ENCODE measurements around the gene GINS1.

GINS1 gene

GRCh38 chr20:25407311-25408169 is at the start of gene GINS1:
Gene GINS1, plus strand, starts transcription at chr20:25407673. Its CDS starts 148 bp downstream, at chr20:25407821.
- peak; percentile 94 for DNase-seq

- no peak for DNase-seq
These were observed 46.7 kb upstream of the GINS1 start for GRCh38 chr20:25360631-25361286.

GRCh38 chr20:25361287-25361683 is 46.2 kb upstream of the GINS1 start:
- no peak for DNase-seq

GRCh38 chr20:25364180-25364788 is 43.2 kb upstream of the GINS1 start:
- no peak for DNase-seq

GRCh38 chr20:25364879-25365699 is 42.4 kb upstream of the GINS1 start:
- no peak for DNase-seq

- DNase-seq, result no peak
These were observed 38.9 kb upstream of the GINS1 start for GRCh38 chr20:25368526-25368925.

GRCh38 chr20:25368976-25369375 is 38.5 kb upstream of the GINS1 start:
- DNase-seq, result no peak

- DNase-seq, result no peak
These were observed 37.9 kb upstream of the GINS1 start for GRCh38 chr20:25369529-25369928.

GRCh38 chr20:25369971-25370370 is 37.5 kb upstream of the GINS1 start:
- no peak for DNase-seq

GRCh38 chr20:25372584-25373336 is 34.7 kb upstream of the GINS1 start:
- peak in 1 of 2 experiments; percentile 32 for DNase-seq

- DNase-seq, result no peak
These were observed 32.6 kb upstream of the GINS1 start for GRCh38 chr20:25374842-25375241.

- no peak for DNase-seq
These were observed 31.2 kb upstream of the GINS1 start for GRCh38 chr20:25376236-25376635.

- DNase-seq, result no peak
These were observed 30.6 kb upstream of the GINS1 start for GRCh38 chr20:25376886-25377285.

- no peak for DNase-seq
These were observed 29.1 kb upstream of the GINS1 start for GRCh38 chr20:25378189-25378883.

GRCh38 chr20:25378884-25379733 is 28.4 kb upstream of the GINS1 start:
- DNase-seq, result no peak

- no peak for DNase-seq
These were observed 26.4 kb upstream of the GINS1 start for GRCh38 chr20:25380945-25381614.

- no peak for DNase-seq
These were observed 24.6 kb upstream of the GINS1 start for GRCh38 chr20:25382704-25383370.

GRCh38 chr20:25389401-25389857 is 18.0 kb upstream of the GINS1 start:
- DNase-seq, result peak in 1 of 2 experiments; percentile 53

- DNase-seq, result peak; percentile 38 to 50
These were observed 17.5 kb upstream of the GINS1 start for GRCh38 chr20:25389858-25390537.
